Left hindlimb (tissue), 1 donor: ENCODE measurements around the gene NRCAM.

Experiments
- DNase-seq: peaks from one replicate; pipeline ENCODE4 v3.0.0-alpha.2; 2018

NRCAM gene

GRCh38 chr7:108145401-108145800, 310.8 kb downstream of the NRCAM start:
- no peak for DNase-seq

DNA sequence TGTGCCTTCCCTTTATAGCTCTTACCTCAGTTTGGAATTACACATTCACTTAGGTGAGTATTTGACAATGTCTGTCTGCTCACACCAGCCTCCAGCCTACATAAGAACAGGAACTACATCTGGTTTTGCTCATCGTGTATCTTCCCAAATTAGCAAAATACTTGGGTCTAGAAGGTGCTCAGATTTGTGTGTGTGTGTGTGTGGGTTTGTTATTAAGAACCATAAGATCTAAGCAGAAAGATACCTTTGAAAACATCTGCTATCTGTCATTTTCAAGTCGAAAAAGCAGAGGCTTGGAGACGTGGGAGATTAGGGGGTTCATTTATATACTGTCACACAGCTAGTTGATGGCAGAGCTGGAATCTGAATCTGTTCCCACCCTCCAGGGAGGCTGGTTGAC, 311.3 kb downstream of the NRCAM start:
- no peak for DNase-seq

GRCh38 chr7:108143658-108144420, 312.4 kb downstream of the NRCAM start:
- DNase-seq = no peak

- DNase-seq = no peak
Observed at GRCh38 chr7:108142675-108143259, 313.5 kb downstream of the NRCAM start.

DNA sequence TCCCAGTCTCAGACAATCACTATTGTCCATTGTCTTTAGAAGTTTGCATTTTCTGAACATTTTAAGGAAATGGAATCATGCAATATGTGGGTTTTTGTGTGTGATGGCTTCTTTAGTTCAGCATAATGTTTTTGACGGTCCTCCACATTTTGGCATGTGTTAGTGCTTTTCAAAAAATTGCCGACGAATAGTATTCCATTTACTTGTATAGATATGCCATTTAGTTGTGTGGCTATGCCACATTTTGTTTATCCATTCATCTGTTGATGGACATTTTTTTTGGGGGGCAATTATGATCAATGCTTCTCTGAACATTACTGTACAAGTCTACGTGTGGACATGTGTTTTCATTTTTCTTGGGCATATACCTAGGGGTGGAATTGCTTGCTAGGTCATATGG, 314.1 kb downstream of the NRCAM start:
- no peak for DNase-seq

DNA sequence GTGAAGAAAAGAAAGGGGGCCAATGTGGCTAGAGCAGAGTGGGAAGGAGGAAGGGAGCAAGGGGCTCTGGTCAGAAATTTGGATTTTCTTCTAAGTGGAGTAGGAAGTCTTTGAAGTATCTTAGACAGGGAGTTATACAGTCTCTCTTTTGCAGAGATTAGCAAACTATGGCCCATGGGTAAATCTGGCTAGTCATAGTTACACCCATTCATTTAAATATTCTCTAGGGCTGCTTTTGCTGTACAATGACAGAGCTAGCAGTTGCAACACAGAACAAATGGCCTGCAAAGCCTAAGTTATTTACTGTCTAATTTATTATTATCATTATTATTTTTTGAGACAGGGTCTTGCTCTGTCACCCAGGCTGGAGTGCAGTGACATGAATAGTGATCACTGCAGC, 315.6 kb downstream of the NRCAM start:
- no peak for DNase-seq

- no peak for DNase-seq
Observed at GRCh38 chr7:108138911-108139310, 317.3 kb downstream of the NRCAM start.

DNA sequence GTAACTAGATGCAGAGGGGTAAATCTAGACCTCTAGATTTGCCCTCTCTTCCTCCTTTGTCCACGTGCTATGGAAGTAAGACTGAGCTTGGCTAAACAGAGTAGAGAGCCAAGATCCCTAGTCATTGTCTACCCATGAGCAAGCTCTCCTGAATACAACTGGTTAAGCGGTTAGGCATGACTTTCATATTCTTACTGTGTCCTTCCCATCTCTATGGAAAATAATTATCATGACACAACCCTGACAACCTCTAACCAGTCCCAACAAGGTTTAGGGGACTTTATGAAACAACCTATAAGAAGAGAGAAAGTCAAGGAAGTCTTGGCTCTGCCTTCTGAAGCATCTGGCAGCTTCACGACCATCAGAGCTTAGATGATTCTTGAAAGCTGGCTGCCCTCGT, 318.2 kb downstream of the NRCAM start:
- DNase-seq = no peak

DNA sequence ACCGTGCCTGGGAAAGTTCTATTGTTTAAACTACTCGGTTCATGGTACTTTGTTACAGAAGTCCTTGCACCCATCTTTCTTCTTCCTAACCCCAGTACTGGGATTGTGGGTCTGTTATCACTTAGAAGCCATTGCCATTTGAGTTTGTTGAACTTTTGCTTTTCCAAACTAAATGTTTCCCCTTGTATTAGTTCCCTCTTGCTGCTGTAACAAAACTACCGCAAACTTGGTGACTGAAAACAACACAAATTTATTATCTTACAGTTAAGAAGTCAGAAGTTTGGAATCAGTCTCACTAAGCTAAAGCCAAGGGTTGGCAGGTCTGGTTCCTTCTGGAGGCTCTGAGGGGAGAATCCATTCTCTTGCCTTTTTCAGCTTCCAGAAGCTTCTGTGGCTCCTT, 319.2 kb downstream of the NRCAM start:
- no peak for DNase-seq

GRCh38 chr7:108136191-108136688, 320.0 kb downstream of the NRCAM start:
- DNase-seq = no peak

GRCh38 chr7:108135446-108136190, 320.6 kb downstream of the NRCAM start:
- no peak for DNase-seq

DNA sequence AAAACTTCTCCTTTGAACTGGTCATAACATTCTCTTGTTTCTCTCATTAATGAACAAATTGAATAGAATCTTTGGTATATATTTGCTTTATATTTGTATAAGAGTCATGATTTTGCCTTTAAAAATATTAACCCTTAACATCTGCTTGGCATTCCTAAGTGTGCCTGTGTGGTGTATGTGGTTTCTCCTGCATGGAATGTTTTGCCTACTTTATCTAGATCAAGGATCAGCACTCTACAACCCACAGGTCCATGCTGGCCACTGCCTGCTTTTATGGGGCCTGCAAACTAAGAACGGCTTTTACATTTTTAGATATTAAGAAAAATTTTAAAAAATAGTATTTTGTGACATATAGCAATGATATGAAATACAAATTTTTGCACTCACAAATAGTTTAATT, 321.8 kb downstream of the NRCAM start:
- no peak for DNase-seq

GRCh38 chr7:108132551-108133265, 323.5 kb downstream of the NRCAM start:
- DNase-seq = no peak

DNA sequence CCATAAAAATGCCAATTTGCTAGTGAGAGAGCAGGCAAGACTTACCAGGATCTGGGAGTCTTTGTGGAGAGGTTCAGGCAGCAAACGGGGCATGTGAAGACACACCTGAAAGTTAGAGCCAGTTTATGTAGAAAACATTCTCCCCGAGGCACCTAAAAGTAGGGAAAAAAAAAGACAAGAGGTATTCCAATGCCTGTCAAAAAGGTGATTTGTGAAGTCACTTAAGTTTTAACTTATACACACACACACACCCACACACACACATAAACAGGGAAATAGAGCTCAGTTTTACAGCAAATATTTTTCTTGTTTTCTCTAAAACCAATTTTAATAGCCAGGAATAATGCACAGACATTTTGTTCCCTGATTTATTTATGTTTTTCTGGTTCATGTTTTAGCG, 326.0 kb downstream of the NRCAM start, which contains the start of gene LAMB4:
Gene LAMB4 (minus strand): TSS at position 101 of the 400 bp plus-strand sequence. CDS start 7,197 bp downstream, outside the sequence.
- no peak for DNase-seq

- DNase-seq = no peak
Observed at GRCh38 chr7:108129018-108129965, 326.9 kb downstream of the NRCAM start.

DNA sequence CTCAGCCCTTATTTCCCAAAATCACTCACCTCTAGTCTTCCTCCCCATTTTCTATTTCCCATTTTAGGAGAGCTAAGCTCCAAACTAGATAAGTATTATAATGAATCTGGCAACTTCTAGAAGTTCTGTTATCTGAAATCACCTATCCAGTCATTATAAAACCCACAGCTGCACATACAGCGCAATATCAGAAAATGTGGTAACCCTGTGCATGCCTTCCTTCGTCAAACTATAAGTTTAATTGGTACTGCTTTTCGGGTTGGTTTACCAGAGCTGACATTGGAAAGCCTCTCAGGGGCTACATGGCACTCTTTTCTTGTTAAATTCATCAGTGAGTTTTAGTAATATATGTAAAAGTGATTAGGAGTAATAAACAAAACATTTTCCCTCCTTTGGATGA, 327.7 kb downstream of the NRCAM start:
- no peak for DNase-seq

DNA sequence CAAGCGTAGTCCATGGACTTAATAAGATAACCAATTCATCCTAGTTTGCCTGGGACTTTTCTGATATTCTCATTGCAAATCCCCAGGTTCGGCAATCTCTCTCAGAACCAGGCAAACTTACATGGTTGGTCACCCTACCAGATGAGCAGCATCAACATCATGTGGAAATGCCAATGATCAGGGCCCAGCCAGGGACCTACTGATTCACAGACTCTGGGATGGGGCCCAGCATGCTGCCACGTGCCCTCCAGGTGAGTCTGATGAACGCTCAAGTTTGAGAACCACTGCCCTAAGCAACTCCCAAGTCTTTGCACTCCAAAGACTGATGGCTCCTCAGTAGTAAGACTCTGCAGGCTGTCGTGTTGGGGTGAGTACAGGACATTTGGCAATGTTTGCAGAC, 328.8 kb downstream of the NRCAM start:
- no peak for DNase-seq

- DNase-seq = no peak
Observed at GRCh38 chr7:108124820-108125219, 331.4 kb downstream of the NRCAM start.

DNA sequence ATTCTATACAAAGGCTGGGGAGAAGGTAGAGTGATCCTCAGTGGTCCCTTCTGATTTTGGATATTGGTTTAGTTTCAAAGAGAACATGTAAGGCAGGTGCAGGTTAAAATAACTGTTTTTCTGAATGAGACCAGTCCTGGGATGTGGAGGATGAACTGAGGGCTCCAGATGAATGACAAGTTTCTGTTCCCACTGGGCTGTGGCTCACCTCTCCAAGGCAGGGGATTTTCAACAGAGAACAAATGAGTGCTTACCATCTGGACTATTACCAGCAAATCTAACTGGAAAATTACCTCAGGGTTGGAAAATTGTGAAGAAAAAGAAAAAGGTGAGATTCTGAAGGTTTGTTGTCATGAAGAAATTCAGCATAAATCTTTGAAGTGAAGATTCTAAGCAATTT, 334.1 kb downstream of the NRCAM start:
- no peak for DNase-seq

- no peak for DNase-seq
Observed at GRCh38 chr7:108120933-108121332, 335.3 kb downstream of the NRCAM start.

- no peak for DNase-seq
Observed at GRCh38 chr7:108120196-108120595, 336.0 kb downstream of the NRCAM start.

- no peak for DNase-seq
Observed at GRCh38 chr7:108118959-108119358, 337.3 kb downstream of the NRCAM start.
